Endodermal cell (in vitro differentiated cells): ENCODE results near the gene TENT5C. TPM values are rescaled to one million over a fixed set of nuclear protein-coding genes. Genes with fewer than 3 reads are reported as not detected.

Experiments
- DNase-seq: peaks from one replicate; pipeline ENCODE4 v3.0.0-alpha.2; 2017
- H3K27ac ChIP-seq: 2 replicates; pipeline ENCODE4 v1.5.1; 2013; ENCODE audit warnings: mild to moderate bottlenecking, low read depth, low read length, moderate library complexity
- H3K27me3 ChIP-seq: 2 replicates; pipeline ENCODE4 v1.6.1; 2013; ENCODE audit warnings: mild to moderate bottlenecking, low read length, moderate library complexity; ENCODE audit not compliant: insufficient read depth, control insufficient read depth, poor library complexity, severe bottlenecking
- H3K36me3 ChIP-seq: 2 replicates; pipeline ENCODE4 v1.7.0; 2013; ENCODE audit warnings: mild to moderate bottlenecking, low read length, moderate library complexity; ENCODE audit not compliant: control insufficient read depth, insufficient read depth
- H3K4me1 ChIP-seq: one replicate; pipeline ENCODE4 v1.7.0; 2013; ENCODE audit warnings: low read length; ENCODE audit not compliant: control insufficient read depth, insufficient read depth
- H3K4me3 ChIP-seq: 2 replicates; pipeline ENCODE4 v1.5.1; 2013; ENCODE audit warnings: mild to moderate bottlenecking, low read length, moderate library complexity
- H3K9ac ChIP-seq: 2 replicates; pipeline ENCODE4 v1.6.1; 2013; ENCODE audit warnings: mild to moderate bottlenecking, low read length, moderate library complexity; ENCODE audit not compliant: poor library complexity, severe bottlenecking; ENCODE audit errors: extremely low read depth
- H3K9me3 ChIP-seq: 2 replicates; pipeline ENCODE4 v1.6.1; 2013; ENCODE audit warnings: mild to moderate bottlenecking, low read length, moderate library complexity; ENCODE audit not compliant: control insufficient read depth
- H3K27ac Mint-ChIP-seq: 2 replicates; pipeline ENCODE4 v1.8.0; 2020; ENCODE audit warnings: mixed read lengths
- H3K27me3 Mint-ChIP-seq: 2 replicates; pipeline ENCODE4 v1.8.0; 2021; ENCODE audit warnings: mild to moderate bottlenecking, mixed read lengths; ENCODE audit not compliant: insufficient read depth
- H3K36me3 Mint-ChIP-seq: 2 replicates; pipeline ENCODE4 v1.8.0; 2020; ENCODE audit warnings: low read depth, mixed read lengths
- H3K4me1 Mint-ChIP-seq: 2 replicates; pipeline ENCODE4 v1.8.0; 2020; ENCODE audit warnings: mixed read lengths
- H3K4me3 Mint-ChIP-seq: 2 replicates; pipeline ENCODE4 v1.8.0; 2020; ENCODE audit warnings: mild to moderate bottlenecking, moderate library complexity, mixed read lengths
- H3K9me3 Mint-ChIP-seq: 2 replicates; pipeline ENCODE4 v1.8.0; 2020; ENCODE audit warnings: mild to moderate bottlenecking, mixed read lengths
- WGBS, 2 experiments: methylation state at CpG; one replicate each; pipeline versions ENCODE4 v1.1.5 to v1.1.7; 2013; ENCODE audit warnings: missing lambda C conversion rate in 2 of 2, mixed read lengths in 1 of 2; ENCODE audit not compliant: insufficient coverage in 1 of 2, insufficient read length in 1 of 2; 5-methylcytosine and 5-hydroxymethylcytosine counted together
- total RNA-seq, 2 donors: library from RNA; stranded (reverse); fragmentation: NEBNext Ultra II Directional in 1 of 2; extraction: Animal tissue kit (Norgen Biotek cat#: 25700) in 1 of 2; gene quantifications; 2 replicates in 1 of 2; 3 replicates in 1 of 2; pipeline ENCODE4 v1.2.1, GENCODE V29; 2021
- TF ChIP-seq, protein P1 (sequence below): fragments of 200-600 bp; sonication (generic); conservative IDR thresholded peaks from 2 replicates; pipeline ENCODE4 v1.5.0; 2021; ENCODE audit warnings: antibody characterized with exemption, mild to moderate bottlenecking

Gene TENT5C
- total RNA-seq, 2 donors from 2014 or later: 1.0 to 1.4 TPM

DNA sequence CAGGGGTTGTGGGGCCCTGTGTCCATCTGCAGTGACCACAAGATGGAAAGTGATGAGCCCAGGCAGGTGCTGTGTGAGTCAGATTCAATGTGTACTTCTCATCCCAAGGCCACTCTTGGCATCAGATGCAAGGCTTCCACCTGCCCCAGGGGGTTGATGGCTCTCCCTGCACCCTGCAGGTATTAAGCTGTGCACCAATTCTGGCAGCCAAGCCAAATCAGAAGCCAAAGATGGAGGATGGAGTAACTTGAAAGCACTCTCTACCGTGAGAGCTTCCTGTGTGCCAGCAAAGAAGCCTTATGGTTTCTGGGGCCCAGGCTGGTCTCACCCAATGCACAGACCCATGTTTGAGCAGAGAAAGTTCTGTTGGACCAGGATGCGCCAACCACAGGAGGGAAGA is 44.3 kb upstream of the TENT5C start:
- Histone ChIP-seq H3K36me3 (no peaks in the 10 kb centered on the region), H3K4me3 (no peak overlapping the region), H3K4me1 (no peaks in the 10 kb centered on the region), H3K9ac (no peak overlapping the region), H3K9me3 (no peaks in the 10 kb centered on the region), H3K27ac (no peak overlapping the region), H3K27me3 (no peaks in the 10 kb centered on the region)
- DNase-seq: no peak
- H3K4me3 Mint-ChIP-seq: no peak overlapping the region
- H3K27ac Mint-ChIP-seq: no peak overlapping the region
- peaks cover 2% of the 10 kb centered on the region for H3K36me3 Mint-ChIP-seq
- peaks cover 23% of the 10 kb centered on the region for H3K9me3 Mint-ChIP-seq
- peaks cover 9% of the 10 kb centered on the region for H3K4me1 Mint-ChIP-seq
- TF ChIP-seq, protein P1, sequence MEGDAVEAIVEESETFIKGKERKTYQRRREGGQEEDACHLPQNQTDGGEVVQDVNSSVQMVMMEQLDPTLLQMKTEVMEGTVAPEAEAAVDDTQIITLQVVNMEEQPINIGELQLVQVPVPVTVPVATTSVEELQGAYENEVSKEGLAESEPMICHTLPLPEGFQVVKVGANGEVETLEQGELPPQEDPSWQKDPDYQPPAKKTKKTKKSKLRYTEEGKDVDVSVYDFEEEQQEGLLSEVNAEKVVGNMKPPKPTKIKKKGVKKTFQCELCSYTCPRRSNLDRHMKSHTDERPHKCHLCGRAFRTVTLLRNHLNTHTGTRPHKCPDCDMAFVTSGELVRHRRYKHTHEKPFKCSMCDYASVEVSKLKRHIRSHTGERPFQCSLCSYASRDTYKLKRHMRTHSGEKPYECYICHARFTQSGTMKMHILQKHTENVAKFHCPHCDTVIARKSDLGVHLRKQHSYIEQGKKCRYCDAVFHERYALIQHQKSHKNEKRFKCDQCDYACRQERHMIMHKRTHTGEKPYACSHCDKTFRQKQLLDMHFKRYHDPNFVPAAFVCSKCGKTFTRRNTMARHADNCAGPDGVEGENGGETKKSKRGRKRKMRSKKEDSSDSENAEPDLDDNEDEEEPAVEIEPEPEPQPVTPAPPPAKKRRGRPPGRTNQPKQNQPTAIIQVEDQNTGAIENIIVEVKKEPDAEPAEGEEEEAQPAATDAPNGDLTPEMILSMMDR: no peak
- 90 to 98% methylated on average over 1 to 2 of the region's 2 CpGs for WGBS, 2 experiments
- peaks cover 45% of the 10 kb centered on the region for H3K27me3 Mint-ChIP-seq

- Histone ChIP-seq H3K9me3 (no peaks in the 10 kb centered on the region), H3K4me3 (no peak overlapping the region), H3K9ac (no peak overlapping the region), H3K27me3 (no peaks in the 10 kb centered on the region), H3K36me3 (no peaks in the 10 kb centered on the region), H3K4me1 (no peaks in the 10 kb centered on the region), H3K27ac (no peak overlapping the region)
- Mint-ChIP-seq H3K9me3 (peaks cover 20% of the 10 kb centered on the region), H3K4me1 (peaks cover 9% of the 10 kb centered on the region), H3K27ac (no peak overlapping the region), H3K36me3 (peaks cover 2% of the 10 kb centered on the region), H3K4me3 (no peak overlapping the region), H3K27me3 (peaks cover 48% of the 10 kb centered on the region)
- DNase-seq: no peak
- TF ChIP-seq, protein P1: no peak
- 85 to 91% methylated on average over 6 to 9 of the region's 9 CpGs for WGBS, 2 experiments
Observed at GRCh38 chr1:117562581-117563491, 43.0 kb upstream of the TENT5C start.

DNA sequence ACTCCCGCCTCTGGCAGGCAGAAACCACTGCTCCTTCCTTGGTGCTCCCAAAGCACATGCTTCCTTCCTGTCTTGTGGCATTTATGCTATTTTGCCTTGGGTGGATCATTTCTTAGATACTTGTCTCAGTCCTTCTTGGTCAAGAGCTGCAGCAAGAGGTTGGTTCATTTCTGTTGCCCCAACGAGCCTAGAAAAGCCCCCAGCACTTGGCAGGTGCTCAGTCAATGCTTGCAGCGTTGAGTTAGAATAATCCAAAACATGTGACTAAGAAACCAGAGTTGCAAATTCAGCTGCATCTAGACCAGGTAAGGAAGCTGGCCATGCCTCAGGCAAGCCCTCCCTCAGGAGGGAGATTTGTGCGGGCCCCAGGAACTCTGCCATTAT is 42.4 kb upstream of the TENT5C start:
- peaks cover 2% of the 10 kb centered on the region for H3K36me3 Mint-ChIP-seq
- H3K9ac ChIP-seq: no peak overlapping the region
- no peak overlapping the region for H3K4me3 Mint-ChIP-seq
- H3K27me3 ChIP-seq: no peaks in the 10 kb centered on the region
- H3K36me3 ChIP-seq: no peaks in the 10 kb centered on the region
- no peak overlapping the region for H3K27ac ChIP-seq
- TF ChIP-seq, protein P1: no peak
- no peak overlapping the region for H3K27ac Mint-ChIP-seq
- no peak overlapping the region for H3K4me3 ChIP-seq
- peaks cover 9% of the 10 kb centered on the region for H3K4me1 Mint-ChIP-seq
- peaks cover 16% of the 10 kb centered on the region for H3K9me3 Mint-ChIP-seq
- WGBS, 2 experiments: 91 to 94% methylated on average over 3 to 4 of the region's 4 CpGs
- no peaks in the 10 kb centered on the region for H3K4me1 ChIP-seq
- no peak for DNase-seq
- H3K27me3 Mint-ChIP-seq: peaks cover 48% of the 10 kb centered on the region
- no peaks in the 10 kb centered on the region for H3K9me3 ChIP-seq
